H1 (cell line): ENCODE results near the gene NECTIN2. TPM values are rescaled to one million over a fixed set of nuclear protein-coding genes. Genes with fewer than 3 reads are reported as not detected.

ENCODE experiments used
- CBX5 ChIP-seq: fragments of 300-800, 300-1000 bp; sonication (generic); IDR thresholded peaks from 2 replicates; pipeline ENCODE4 v1.7.1; 2016; ENCODE audit warnings: antibody characterized with exemption, low read length, low read depth
- CREB1 ChIP-seq: IDR thresholded peaks from 2 replicates; pipeline ENCODE4 v1.6.1; 2012; ENCODE audit warnings: inconsistent platforms
- GTF2F1 ChIP-seq: IDR thresholded peaks from 2 replicates; pipeline ENCODE4 v1.6.1; 2012; ENCODE audit warnings: low read depth, low read length, improper control_type of control experiment, borderline replicate concordance
- POU5F1 ChIP-seq: IDR thresholded peaks from 2 replicates; pipeline ENCODE4 v1.6.1; 2011; ENCODE audit warnings: low read depth, mild to moderate bottlenecking, low read length, moderate library complexity
- SRF ChIP-seq: IDR thresholded peaks from 2 replicates; pipeline ENCODE4 v1.6.1; 2011; ENCODE audit warnings: mild to moderate bottlenecking, low read depth, low read length, moderate library complexity
- polyA plus RNA-seq, 7 experiments: library from polyadenylated mRNA; depleted of rRNA in 3 of 7; stranded (reverse) in 5 of 7; unstranded in 2 of 7; fragments of >200 nt in 5 of 7; fragments of 200-250 nt in 2 of 7; gene quantifications; 1 replicate in 5 of 7; 2 replicates in 1 of 7; 4 replicates in 1 of 7; pipeline versions ENCODE4 v1.2.1 to v1.2.3, GENCODE V29; 2011 to 2013; ENCODE audit warnings: missing spikeins in 2 of 7, mixed read lengths in 2 of 7
- total RNA-seq: library from RNA; stranded (reverse); fragmentation: NEBNext Ultra II Directional; extraction: Animal tissue kit (Norgen Biotek cat#: 25700); gene quantifications from 2 replicates; pipeline ENCODE4 v1.2.1, GENCODE V29; 2021
- TF ChIP-seq, protein P1 (sequence below), 3 experiments: IDR thresholded peaks; 1 replicate in 2 of 3; 2 replicates in 1 of 3; pipeline versions ENCODE4 v1.5.1 to v1.6.1; 2011; ENCODE audit warnings: low read length in 3 of 3, mild to moderate bottlenecking in 3 of 3, inconsistent platforms in 2 of 3, low read depth in 1 of 3, moderate library complexity in 1 of 3; ENCODE audit not compliant: insufficient read depth in 1 of 3; ENCODE audit errors: control extremely low read depth in 1 of 3
- TF ChIP-seq, protein P2 (sequence below): fragments of 300-600 bp; sonication (generic); IDR thresholded peaks from 2 replicates; pipeline ENCODE4 v1.7.1; 2012; ENCODE audit warnings: low read length, moderate library complexity, mild to moderate bottlenecking, inconsistent platforms; ENCODE audit not compliant: insufficient replicate concordance

NECTIN2 gene
- total and polyA plus RNA-seq, 2 of the 8 experiments (the other 6 are each of a cell fraction or from before 2014, with no cell fraction given), result 184 to 237 TPM

DNA sequence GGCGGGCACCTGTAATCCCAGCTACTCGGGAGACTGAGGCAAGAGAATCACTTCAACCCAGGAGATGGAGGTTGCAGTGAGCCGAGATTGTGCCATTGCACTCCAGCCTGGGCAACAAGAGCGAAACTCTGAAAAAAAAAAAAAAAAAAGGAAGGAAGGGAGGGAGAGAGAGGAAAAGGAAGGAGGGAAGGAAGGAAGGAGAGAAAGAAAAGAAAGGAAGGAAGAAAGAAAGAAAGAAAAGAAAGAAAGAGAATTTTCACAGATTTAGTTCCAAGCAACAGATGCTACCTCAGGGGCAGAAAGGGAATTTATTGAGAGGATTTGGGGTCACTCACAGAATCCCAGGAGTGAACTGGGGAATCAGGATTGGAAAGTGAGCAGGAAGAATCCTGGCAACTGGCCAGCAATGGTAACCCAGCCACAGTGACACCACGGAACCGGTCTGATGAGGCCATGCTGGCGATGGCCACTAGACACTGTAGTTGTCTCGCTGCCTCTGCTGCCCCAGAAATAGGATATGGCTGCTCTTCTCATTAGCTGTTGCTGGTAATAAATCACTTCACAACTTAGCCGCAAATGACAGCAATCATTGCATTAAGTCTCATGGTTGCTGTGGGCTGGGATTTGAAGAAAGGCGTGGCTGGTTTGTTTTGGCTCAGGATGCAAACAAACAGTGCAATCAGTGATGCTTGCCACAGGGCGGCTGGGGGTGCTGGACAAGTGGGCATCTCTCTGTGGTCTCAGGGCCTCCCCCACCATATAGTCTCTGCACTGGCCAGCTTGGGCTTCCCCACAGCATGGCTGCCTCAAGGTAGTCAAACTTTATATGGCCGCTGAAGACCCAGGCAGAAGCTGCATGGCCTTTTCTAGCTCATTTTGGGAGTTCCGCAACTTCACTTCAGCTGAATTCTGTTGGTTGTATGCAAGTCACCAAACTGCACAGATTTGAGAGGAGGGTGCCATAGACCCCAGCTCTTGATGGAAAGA is 42.4 kb upstream of the NECTIN2 start (continued):
- TF ChIP-seq, protein P1, sequence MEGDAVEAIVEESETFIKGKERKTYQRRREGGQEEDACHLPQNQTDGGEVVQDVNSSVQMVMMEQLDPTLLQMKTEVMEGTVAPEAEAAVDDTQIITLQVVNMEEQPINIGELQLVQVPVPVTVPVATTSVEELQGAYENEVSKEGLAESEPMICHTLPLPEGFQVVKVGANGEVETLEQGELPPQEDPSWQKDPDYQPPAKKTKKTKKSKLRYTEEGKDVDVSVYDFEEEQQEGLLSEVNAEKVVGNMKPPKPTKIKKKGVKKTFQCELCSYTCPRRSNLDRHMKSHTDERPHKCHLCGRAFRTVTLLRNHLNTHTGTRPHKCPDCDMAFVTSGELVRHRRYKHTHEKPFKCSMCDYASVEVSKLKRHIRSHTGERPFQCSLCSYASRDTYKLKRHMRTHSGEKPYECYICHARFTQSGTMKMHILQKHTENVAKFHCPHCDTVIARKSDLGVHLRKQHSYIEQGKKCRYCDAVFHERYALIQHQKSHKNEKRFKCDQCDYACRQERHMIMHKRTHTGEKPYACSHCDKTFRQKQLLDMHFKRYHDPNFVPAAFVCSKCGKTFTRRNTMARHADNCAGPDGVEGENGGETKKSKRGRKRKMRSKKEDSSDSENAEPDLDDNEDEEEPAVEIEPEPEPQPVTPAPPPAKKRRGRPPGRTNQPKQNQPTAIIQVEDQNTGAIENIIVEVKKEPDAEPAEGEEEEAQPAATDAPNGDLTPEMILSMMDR (IDR thresholded peaks at IDR 0.05; ENCODE audit: control extremely low read depth in 1 of 3, insufficient read depth in 1 of 3, low read depth in 1 of 3, low read length in 3 of 3), result no peak
- TF ChIP-seq CREB1, result no peak
- TF ChIP-seq, protein P2, sequence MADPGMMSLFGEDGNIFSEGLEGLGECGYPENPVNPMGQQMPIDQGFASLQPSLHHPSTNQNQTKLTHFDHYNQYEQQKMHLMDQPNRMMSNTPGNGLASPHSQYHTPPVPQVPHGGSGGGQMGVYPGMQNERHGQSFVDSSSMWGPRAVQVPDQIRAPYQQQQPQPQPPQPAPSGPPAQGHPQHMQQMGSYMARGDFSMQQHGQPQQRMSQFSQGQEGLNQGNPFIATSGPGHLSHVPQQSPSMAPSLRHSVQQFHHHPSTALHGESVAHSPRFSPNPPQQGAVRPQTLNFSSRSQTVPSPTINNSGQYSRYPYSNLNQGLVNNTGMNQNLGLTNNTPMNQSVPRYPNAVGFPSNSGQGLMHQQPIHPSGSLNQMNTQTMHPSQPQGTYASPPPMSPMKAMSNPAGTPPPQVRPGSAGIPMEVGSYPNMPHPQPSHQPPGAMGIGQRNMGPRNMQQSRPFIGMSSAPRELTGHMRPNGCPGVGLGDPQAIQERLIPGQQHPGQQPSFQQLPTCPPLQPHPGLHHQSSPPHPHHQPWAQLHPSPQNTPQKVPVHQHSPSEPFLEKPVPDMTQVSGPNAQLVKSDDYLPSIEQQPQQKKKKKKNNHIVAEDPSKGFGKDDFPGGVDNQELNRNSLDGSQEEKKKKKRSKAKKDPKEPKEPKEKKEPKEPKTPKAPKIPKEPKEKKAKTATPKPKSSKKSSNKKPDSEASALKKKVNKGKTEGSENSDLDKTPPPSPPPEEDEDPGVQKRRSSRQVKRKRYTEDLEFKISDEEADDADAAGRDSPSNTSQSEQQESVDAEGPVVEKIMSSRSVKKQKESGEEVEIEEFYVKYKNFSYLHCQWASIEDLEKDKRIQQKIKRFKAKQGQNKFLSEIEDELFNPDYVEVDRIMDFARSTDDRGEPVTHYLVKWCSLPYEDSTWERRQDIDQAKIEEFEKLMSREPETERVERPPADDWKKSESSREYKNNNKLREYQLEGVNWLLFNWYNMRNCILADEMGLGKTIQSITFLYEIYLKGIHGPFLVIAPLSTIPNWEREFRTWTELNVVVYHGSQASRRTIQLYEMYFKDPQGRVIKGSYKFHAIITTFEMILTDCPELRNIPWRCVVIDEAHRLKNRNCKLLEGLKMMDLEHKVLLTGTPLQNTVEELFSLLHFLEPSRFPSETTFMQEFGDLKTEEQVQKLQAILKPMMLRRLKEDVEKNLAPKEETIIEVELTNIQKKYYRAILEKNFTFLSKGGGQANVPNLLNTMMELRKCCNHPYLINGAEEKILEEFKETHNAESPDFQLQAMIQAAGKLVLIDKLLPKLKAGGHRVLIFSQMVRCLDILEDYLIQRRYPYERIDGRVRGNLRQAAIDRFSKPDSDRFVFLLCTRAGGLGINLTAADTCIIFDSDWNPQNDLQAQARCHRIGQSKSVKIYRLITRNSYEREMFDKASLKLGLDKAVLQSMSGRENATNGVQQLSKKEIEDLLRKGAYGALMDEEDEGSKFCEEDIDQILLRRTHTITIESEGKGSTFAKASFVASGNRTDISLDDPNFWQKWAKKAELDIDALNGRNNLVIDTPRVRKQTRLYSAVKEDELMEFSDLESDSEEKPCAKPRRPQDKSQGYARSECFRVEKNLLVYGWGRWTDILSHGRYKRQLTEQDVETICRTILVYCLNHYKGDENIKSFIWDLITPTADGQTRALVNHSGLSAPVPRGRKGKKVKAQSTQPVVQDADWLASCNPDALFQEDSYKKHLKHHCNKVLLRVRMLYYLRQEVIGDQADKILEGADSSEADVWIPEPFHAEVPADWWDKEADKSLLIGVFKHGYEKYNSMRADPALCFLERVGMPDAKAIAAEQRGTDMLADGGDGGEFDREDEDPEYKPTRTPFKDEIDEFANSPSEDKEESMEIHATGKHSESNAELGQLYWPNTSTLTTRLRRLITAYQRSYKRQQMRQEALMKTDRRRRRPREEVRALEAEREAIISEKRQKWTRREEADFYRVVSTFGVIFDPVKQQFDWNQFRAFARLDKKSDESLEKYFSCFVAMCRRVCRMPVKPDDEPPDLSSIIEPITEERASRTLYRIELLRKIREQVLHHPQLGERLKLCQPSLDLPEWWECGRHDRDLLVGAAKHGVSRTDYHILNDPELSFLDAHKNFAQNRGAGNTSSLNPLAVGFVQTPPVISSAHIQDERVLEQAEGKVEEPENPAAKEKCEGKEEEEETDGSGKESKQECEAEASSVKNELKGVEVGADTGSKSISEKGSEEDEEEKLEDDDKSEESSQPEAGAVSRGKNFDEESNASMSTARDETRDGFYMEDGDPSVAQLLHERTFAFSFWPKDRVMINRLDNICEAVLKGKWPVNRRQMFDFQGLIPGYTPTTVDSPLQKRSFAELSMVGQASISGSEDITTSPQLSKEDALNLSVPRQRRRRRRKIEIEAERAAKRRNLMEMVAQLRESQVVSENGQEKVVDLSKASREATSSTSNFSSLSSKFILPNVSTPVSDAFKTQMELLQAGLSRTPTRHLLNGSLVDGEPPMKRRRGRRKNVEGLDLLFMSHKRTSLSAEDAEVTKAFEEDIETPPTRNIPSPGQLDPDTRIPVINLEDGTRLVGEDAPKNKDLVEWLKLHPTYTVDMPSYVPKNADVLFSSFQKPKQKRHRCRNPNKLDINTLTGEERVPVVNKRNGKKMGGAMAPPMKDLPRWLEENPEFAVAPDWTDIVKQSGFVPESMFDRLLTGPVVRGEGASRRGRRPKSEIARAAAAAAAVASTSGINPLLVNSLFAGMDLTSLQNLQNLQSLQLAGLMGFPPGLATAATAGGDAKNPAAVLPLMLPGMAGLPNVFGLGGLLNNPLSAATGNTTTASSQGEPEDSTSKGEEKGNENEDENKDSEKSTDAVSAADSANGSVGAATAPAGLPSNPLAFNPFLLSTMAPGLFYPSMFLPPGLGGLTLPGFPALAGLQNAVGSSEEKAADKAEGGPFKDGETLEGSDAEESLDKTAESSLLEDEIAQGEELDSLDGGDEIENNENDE, result no peak
- TF ChIP-seq SRF, result no peak
- TF ChIP-seq CBX5, result no peak
- TF ChIP-seq GTF2F1, result no peak
- no peak for TF ChIP-seq POU5F1
